Osteoblast (primary cell): ENCODE data around the gene ARHGAP6. TPM values are rescaled to one million over a fixed set of nuclear protein-coding genes. Genes with fewer than 3 reads are reported as not detected.

ENCODE experiments used
- DNase-seq: peaks from one replicate; pipeline ENCODE4 v3.0.0; 2011; ENCODE audit warnings: low spot score, mixed read lengths; ENCODE audit not compliant: insufficient read length; ENCODE audit errors: missing footprints
- H2AFZ ChIP-seq: 2 replicates; pipeline ENCODE4 v1.6.0; 2011; ENCODE audit warnings: mild to moderate bottlenecking, low read length
- H3K27ac ChIP-seq: 2 replicates; pipeline ENCODE4 v1.5.1; 2011; ENCODE audit warnings: mild to moderate bottlenecking, low read depth, low read length, moderate library complexity
- H3K27me3 ChIP-seq: 2 replicates; pipeline ENCODE4 v1.6.0; 2012; ENCODE audit warnings: mild to moderate bottlenecking, control low read depth, inconsistent platforms, low read length, moderate library complexity; ENCODE audit not compliant: insufficient read depth
- H3K36me3 ChIP-seq: 2 replicates; pipeline ENCODE4 v1.5.1; 2011; ENCODE audit warnings: mild to moderate bottlenecking, low read length, control low read depth, moderate library complexity; ENCODE audit not compliant: insufficient read depth
- H3K4me1 ChIP-seq: 2 replicates; pipeline ENCODE4 v1.5.1; 2011; ENCODE audit warnings: mild to moderate bottlenecking, low read length, control low read depth, moderate library complexity; ENCODE audit not compliant: insufficient read depth
- H3K4me2 ChIP-seq: 2 replicates; pipeline ENCODE4 v1.6.0; 2011; ENCODE audit warnings: mild to moderate bottlenecking, low read length; ENCODE audit not compliant: insufficient read depth
- H3K4me3 ChIP-seq: fragments of 200-600 bp; sonication (generic); 3 replicates; pipeline ENCODE4 v1.5.1; 2012; ENCODE audit warnings: mild to moderate bottlenecking, low read length, inconsistent platforms; ENCODE audit not compliant: insufficient read depth
- H3K79me2 ChIP-seq: 2 replicates; pipeline ENCODE4 v1.6.0; 2012; ENCODE audit warnings: mild to moderate bottlenecking, low read length, control low read depth, inconsistent platforms; ENCODE audit not compliant: insufficient read depth
- H3K9me3 ChIP-seq: 2 replicates; pipeline ENCODE4 v1.5.1; 2011; ENCODE audit warnings: low read depth, low read length, control low read depth
- H4K20me1 ChIP-seq: 2 replicates; pipeline ENCODE4 v1.6.0; 2012; ENCODE audit warnings: mild to moderate bottlenecking, low read length, control low read depth; ENCODE audit not compliant: insufficient read depth
- CTCF ChIP-seq: IDR thresholded peaks from 2 replicates; pipeline ENCODE4 v1.5.1; 2011; ENCODE audit warnings: mild to moderate bottlenecking, low read depth, low read length, moderate library complexity; ENCODE audit errors: extremely low read depth
- total RNA-seq: library from RNA; depleted of rRNA; stranded (reverse); fragments of >200 nt; gene quantifications from 2 replicates; pipeline ENCODE4 v1.2.3, GENCODE V29; 2012

The ARHGAP6 gene
- total RNA-seq, 1 donor = 2.2 TPM

- Histone ChIP-seq H4K20me1 (no peaks in the 10 kb centered on the region), H3K4me2 (no peak overlapping the region), H3K27me3 (no peaks in the 10 kb centered on the region), H3K27ac (no peak overlapping the region), H3K79me2 (no peaks in the 10 kb centered on the region), H2AFZ (no peak overlapping the region), H3K4me3 (no peak overlapping the region), H3K9me3 (no peaks in the 10 kb centered on the region), H3K36me3 (no peaks in the 10 kb centered on the region), H3K4me1 (peaks cover 7% of the 10 kb centered on the region)
- DNase-seq = no peak
- TF ChIP-seq CTCF = no peak
These were observed 472.7 kb downstream of the ARHGAP6 start for GRCh38 chrX:11193035-11193469.

GRCh38 chrX:11190745-11191510, 474.8 kb downstream of the ARHGAP6 start:
- H3K27ac ChIP-seq = no peak overlapping the region
- H3K27me3 ChIP-seq = no peaks in the 10 kb centered on the region
- no peaks in the 10 kb centered on the region for H3K36me3 ChIP-seq
- no peaks in the 10 kb centered on the region for H3K9me3 ChIP-seq
- H3K4me3 ChIP-seq = no peak overlapping the region
- H4K20me1 ChIP-seq = no peaks in the 10 kb centered on the region
- H3K4me2 ChIP-seq = no peak overlapping the region
- H3K4me1 ChIP-seq = peaks cover 7% of the 10 kb centered on the region
- no peak overlapping the region for H2AFZ ChIP-seq
- no peaks in the 10 kb centered on the region for H3K79me2 ChIP-seq
- DNase-seq = no peak
- no peak for TF ChIP-seq CTCF

- no peaks in the 10 kb centered on the region for H3K79me2 ChIP-seq
- no peak overlapping the region for H3K4me2 ChIP-seq
- no peak for TF ChIP-seq CTCF
These were observed 476.6 kb downstream of the ARHGAP6 start for GRCh38 chrX:11189097-11189496.

GRCh38 chrX:11188664-11189063, 477.1 kb downstream of the ARHGAP6 start:
- H3K9me3 ChIP-seq = no peaks in the 10 kb centered on the region
- no peak overlapping the region for H2AFZ ChIP-seq
- DNase-seq = no peak
- H3K36me3 ChIP-seq = no peaks in the 10 kb centered on the region
- no peak overlapping the region for H3K4me3 ChIP-seq
- no peaks in the 10 kb centered on the region for H3K27me3 ChIP-seq
- no peaks in the 10 kb centered on the region for H3K79me2 ChIP-seq
- H3K4me2 ChIP-seq = no peak overlapping the region
- peaks cover 7% of the 10 kb centered on the region for H3K4me1 ChIP-seq
- no peaks in the 10 kb centered on the region for H4K20me1 ChIP-seq
- H3K27ac ChIP-seq = no peak overlapping the region
- TF ChIP-seq CTCF = no peak

More at GRCh38 chrX:11189097-11189496, 476.6 kb downstream of the ARHGAP6 start:
- DNase-seq = no peak
- H3K27ac ChIP-seq = no peak overlapping the region
- no peaks in the 10 kb centered on the region for H3K36me3 ChIP-seq
- H3K9me3 ChIP-seq = no peaks in the 10 kb centered on the region
- no peaks in the 10 kb centered on the region for H4K20me1 ChIP-seq
- H3K27me3 ChIP-seq = no peaks in the 10 kb centered on the region
- peaks cover 7% of the 10 kb centered on the region for H3K4me1 ChIP-seq
- no peak overlapping the region for H2AFZ ChIP-seq
- no peak overlapping the region for H3K4me3 ChIP-seq
